ENCODE data around the gene MUC12. TPM values are rescaled to one million over a fixed set of nuclear protein-coding genes. Genes with fewer than 3 reads are reported as not detected.
"Not testable (repeated sequence)": the region's sequence is repeated elsewhere in the genome, so short reads cannot be mapped to it uniquely, and the experiment has no call there.

MUC12 gene
- total RNA-seq, 4 donors from 2014 or later: 4.8 to 31.8 (median 9.0) TPM

DNA sequence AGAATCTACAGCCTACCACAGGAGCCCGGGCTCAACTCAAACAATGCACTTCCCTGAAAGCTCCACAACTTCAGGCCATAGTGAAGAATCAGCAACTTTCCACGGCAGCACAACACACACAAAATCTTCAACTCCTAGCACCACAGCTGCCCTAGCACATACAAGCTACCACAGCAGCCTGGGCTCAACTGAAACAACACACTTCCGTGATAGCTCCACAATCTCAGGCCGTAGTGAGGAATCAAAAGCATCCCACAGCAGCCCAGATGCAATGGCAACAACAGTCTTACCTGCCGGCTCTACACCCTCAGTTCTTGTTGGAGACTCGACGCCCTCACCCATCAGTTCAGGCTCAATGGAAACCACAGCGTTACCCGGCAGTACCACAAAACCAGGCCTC is 22.3 kb downstream of the MUC12 start:
- no peaks in the 10 kb centered on the region for H3K27me3 ChIP-seq
- no peak for TF ChIP-seq POLR2A (IDR thresholded peaks at IDR 0.05)
- TF ChIP-seq, protein P1, sequence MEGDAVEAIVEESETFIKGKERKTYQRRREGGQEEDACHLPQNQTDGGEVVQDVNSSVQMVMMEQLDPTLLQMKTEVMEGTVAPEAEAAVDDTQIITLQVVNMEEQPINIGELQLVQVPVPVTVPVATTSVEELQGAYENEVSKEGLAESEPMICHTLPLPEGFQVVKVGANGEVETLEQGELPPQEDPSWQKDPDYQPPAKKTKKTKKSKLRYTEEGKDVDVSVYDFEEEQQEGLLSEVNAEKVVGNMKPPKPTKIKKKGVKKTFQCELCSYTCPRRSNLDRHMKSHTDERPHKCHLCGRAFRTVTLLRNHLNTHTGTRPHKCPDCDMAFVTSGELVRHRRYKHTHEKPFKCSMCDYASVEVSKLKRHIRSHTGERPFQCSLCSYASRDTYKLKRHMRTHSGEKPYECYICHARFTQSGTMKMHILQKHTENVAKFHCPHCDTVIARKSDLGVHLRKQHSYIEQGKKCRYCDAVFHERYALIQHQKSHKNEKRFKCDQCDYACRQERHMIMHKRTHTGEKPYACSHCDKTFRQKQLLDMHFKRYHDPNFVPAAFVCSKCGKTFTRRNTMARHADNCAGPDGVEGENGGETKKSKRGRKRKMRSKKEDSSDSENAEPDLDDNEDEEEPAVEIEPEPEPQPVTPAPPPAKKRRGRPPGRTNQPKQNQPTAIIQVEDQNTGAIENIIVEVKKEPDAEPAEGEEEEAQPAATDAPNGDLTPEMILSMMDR (IDR thresholded peaks at IDR 0.05): no peak

GRCh38 chr7:100992280-100992679 is 22.9 kb downstream of the MUC12 start:
- H3K4me3 ChIP-seq, H3K9me3 ChIP-seq, H3K27ac ChIP-seq, H3K27me3 ChIP-seq, DNase-seq, H3K4me1 ChIP-seq, H3K36me3 ChIP-seq: not testable (repeated sequence)

More for the DNA sequence above, 22.3 kb downstream of the MUC12 start:
- Histone ChIP-seq H3K4me3 (no peak overlapping the region), H3K27ac (no peak overlapping the region), H3K9me3 (no peaks in the 10 kb centered on the region), H3K4me1 (no peaks in the 10 kb centered on the region), H3K36me3 (no peaks in the 10 kb centered on the region)
- no peak for DNase-seq

DNA sequence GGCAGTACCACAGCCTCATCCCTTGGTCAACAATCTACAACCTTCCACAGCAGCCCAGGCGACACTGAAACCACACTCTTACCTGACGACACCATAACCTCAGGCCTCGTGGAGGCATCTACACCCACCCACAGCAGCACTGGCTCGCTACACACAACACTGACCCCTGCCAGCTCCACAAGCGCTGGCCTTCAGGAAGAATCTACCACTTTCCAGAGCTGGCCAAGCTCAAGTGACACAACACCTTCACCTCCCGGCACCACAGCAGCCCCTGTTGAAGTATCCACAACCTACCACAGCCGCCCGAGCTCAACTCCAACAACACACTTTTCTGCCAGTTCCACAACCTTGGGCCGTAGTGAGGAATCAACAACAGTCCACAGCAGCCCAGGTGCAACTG is 25.3 kb downstream of the MUC12 start:
- H3K4me3 ChIP-seq, H3K4me1 ChIP-seq, H3K9me3 ChIP-seq, H3K27me3 ChIP-seq, DNase-seq, H3K36me3 ChIP-seq, H3K27ac ChIP-seq: not testable (repeated sequence)

DNA sequence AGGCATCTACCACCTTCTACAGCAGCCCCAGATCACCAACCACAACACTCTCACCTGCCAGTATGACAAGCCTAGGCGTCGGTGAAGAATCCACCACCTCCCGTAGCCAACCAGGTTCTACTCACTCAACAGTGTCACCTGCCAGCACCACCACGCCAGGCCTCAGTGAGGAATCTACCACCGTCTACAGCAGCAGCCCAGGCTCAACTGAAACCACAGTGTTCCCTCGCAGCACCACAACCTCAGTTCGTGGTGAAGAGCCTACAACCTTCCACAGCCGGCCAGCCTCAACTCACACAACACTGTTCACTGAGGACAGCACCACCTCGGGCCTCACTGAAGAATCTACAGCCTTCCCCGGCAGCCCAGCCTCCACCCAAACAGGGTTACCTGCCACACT is 29.2 kb downstream of the MUC12 start:
- not testable (repeated sequence) for H3K27me3 ChIP-seq, DNase-seq, H3K4me1 ChIP-seq, H3K4me3 ChIP-seq, H3K27ac ChIP-seq, H3K9me3 ChIP-seq, H3K36me3 ChIP-seq

- H3K36me3 ChIP-seq, H3K4me3 ChIP-seq, DNase-seq, H3K27ac ChIP-seq, H3K9me3 ChIP-seq, H3K4me1 ChIP-seq, H3K27me3 ChIP-seq: not testable (repeated sequence)
These were observed 30.0 kb downstream of the MUC12 start for GRCh38 chr7:100999334-100999733.

DNA sequence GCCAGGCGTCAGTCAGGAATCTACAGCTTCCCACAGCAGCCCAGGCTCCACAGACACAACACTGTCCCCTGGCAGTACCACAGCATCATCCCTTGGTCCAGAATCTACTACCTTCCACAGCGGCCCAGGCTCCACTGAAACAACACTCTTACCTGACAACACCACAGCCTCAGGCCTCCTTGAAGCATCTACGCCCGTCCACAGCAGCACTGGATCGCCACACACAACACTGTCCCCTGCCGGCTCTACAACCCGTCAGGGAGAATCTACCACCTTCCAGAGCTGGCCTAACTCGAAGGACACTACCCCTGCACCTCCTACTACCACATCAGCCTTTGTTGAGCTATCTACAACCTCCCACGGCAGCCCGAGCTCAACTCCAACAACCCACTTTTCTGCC is 30.7 kb downstream of the MUC12 start:
- not testable (repeated sequence) for H3K4me1 ChIP-seq, H3K4me3 ChIP-seq, H3K36me3 ChIP-seq, DNase-seq, H3K27ac ChIP-seq, H3K9me3 ChIP-seq, H3K27me3 ChIP-seq

DNA sequence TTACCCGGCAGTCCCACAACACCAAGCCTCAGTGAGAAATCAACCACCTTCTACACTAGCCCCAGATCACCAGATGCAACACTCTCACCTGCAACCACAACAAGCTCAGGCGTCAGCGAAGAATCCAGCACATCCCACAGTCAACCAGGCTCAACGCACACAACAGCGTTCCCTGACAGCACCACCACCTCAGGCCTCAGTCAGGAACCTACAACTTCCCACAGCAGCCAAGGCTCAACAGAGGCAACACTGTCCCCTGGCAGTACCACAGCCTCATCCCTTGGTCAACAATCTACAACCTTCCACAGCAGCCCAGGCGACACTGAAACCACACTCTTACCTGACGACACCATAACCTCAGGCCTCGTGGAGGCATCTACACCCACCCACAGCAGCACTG is 33.0 kb downstream of the MUC12 start:
- not testable (repeated sequence) for H3K27ac ChIP-seq, H3K9me3 ChIP-seq, H3K4me3 ChIP-seq, DNase-seq, H3K36me3 ChIP-seq, H3K27me3 ChIP-seq, H3K4me1 ChIP-seq

DNA sequence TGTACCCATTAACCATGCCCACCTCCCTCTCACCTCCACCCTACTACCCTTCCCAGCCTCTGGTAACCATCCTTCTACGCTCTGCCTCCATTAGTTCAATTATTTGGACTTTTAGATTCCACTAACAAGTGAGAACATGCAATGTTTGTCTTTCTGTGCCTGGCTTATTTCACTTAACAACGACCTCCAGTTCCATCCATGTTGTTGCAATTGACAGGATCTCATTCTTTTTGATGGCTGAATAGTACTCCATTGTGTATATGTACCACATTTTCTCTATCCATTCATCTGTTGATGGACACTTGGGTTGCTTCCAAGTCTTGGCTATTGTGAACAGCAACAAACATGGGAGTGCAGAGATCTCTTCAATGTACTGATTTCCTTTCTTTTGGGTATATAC is 38.0 kb downstream of the MUC12 start:
- H3K4me3 ChIP-seq, H3K4me1 ChIP-seq, DNase-seq, H3K27ac ChIP-seq, H3K36me3 ChIP-seq, H3K9me3 ChIP-seq, H3K27me3 ChIP-seq: not testable (repeated sequence)

DNA sequence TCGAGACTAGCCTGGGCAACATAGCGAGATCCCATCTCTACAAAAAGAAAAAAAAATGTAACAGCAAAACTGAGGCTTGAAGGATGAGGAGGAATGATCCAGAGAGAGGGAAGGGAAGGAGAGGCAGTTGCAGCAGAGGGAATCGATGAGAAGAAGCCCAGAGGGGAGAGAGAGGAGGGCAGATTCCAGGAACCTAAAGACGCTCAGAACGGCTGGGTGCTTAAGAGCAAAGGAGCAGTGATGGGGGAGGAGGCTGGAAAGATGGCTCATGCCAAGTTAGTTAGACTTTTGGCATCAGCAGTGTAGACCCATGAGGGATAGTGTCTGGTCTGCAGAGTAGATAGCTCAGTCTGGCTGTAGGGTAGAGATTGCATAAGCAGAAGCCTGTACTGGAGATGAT is 40.3 kb downstream of the MUC12 start:
- no peaks in the 10 kb centered on the region for H3K9me3 ChIP-seq
- H3K4me1 ChIP-seq: no peaks in the 10 kb centered on the region
- H3K4me3 ChIP-seq: no peak overlapping the region
- peaks cover 0 to 4% (median 0%) of the 10 kb centered on the region in 3 donors for H3K36me3 ChIP-seq
- no peaks in the 10 kb centered on the region for H3K27me3 ChIP-seq
- H3K27ac ChIP-seq: no peak overlapping the region
- TF ChIP-seq POLR2A (IDR thresholded peaks at IDR 0.05): no peak
- TF ChIP-seq, protein P1 (IDR thresholded peaks at IDR 0.05): no peak
- no peak for DNase-seq

- peaks cover 0 to 17% (median 2%) of the 10 kb centered on the region in 4 donors for H3K4me1 ChIP-seq
- no peak overlapping the region for H3K4me3 ChIP-seq
- H3K36me3 ChIP-seq: peaks cover 0 to 4% (median 0%) of the 10 kb centered on the region in 3 donors
- DNase-seq: no peak
- no peaks in the 10 kb centered on the region for H3K27me3 ChIP-seq
- no peak overlapping the region for H3K27ac ChIP-seq
- H3K9me3 ChIP-seq: no peaks in the 10 kb centered on the region
- no peak for TF ChIP-seq POLR2A (IDR thresholded peaks at IDR 0.05)
- TF ChIP-seq, protein P1 (IDR thresholded peaks at IDR 0.05): no peak
These were observed 43.6 kb downstream of the MUC12 start for GRCh38 chr7:101012931-101013330.
